BJ (cell line): ENCODE measurements around the gene TAF9B. TPM values are rescaled to one million over a fixed set of nuclear protein-coding genes. Genes with fewer than 3 reads are reported as not detected.

Experiments used
- CTCF ChIA-PET: fragments of 350-600 bp; formaldehyde crosslinking; extraction: SDS; loops from one replicate; lab custom pipeline; 2021; ENCODE audit warnings: antibody characterized with exemption, inconsistent platforms; lab: Yijun Ruan, JAX
- POLR2A ChIA-PET: fragments of 300-600 bp; sonication (Branson Sonifier 250); formaldehyde crosslinking; extraction: SDS; loops from one replicate; lab custom pipeline; 2021; ENCODE audit warnings: antibody characterized with exemption; lab: Charles Lee
- DNase-seq: peaks from one replicate; pipeline ENCODE4 v3.0.0-alpha.2; 2011; ENCODE audit warnings: low read depth
- H3K27me3 ChIP-seq: 2 replicates; pipeline ENCODE4 v1.6.0; 2011; ENCODE audit warnings: low read length; ENCODE audit not compliant: control insufficient read depth, insufficient read depth
- H3K36me3 ChIP-seq: 2 replicates; pipeline ENCODE4 v1.5.1; 2011; ENCODE audit warnings: low read length; ENCODE audit not compliant: control insufficient read depth, insufficient read depth
- H3K4me3 ChIP-seq: 2 replicates; pipeline ENCODE4 v1.5.1; 2011; ENCODE audit warnings: low read depth, mild to moderate bottlenecking, control low read depth, low read length
- CTCF ChIP-seq: IDR thresholded peaks from 2 replicates; pipeline ENCODE4 v1.5.1; 2011; ENCODE audit warnings: low read depth, mild to moderate bottlenecking, control low read depth, inconsistent platforms, low read length, moderate library complexity; ENCODE audit not compliant: insufficient read depth
- polyA plus RNA-seq: library from polyadenylated mRNA; depleted of rRNA; stranded (reverse); fragments of >200 nt; gene quantifications from 2 replicates; pipeline ENCODE4 v1.2.3, GENCODE V29; 2011

The TAF9B gene
- polyA plus RNA-seq, 1 experiment = 11.9 TPM

- TF ChIP-seq CTCF = no peak
Observed at GRCh38 chrX:78109458-78109857, 30.0 kb downstream of the TAF9B start.

GRCh38 chrX:78106651-78106986 lies 32.8 kb downstream of the TAF9B start:
- no peak for TF ChIP-seq CTCF
- peaks cover 1% of the 10 kb centered on the region; the same call in 1 of the 2 replicates for H3K36me3 ChIP-seq
- POLR2A ChIA-PET = no interaction called here
- CTCF ChIA-PET = no interaction called here
- H3K27me3 ChIP-seq = no peaks in the 10 kb centered on the region
- DNase-seq = no peak
- H3K4me3 ChIP-seq = peak overlapping the region; percentile 86

More at GRCh38 chrX:78109458-78109857, 30.0 kb downstream of the TAF9B start:
- H3K27me3 ChIP-seq = no peaks in the 10 kb centered on the region
- ChIA-PET POLR2A (interaction anchor here (0.6 kb wide), 1 partner anchor 255 kb away, joined by 3 read pairs; no protein-coding TSS in a partner anchor), CTCF (interaction anchor here (0.7 kb wide), 1 partner anchor 16 kb away, joined by 3 read pairs; no protein-coding TSS in a partner anchor)
- DNase-seq = no peak
- H3K4me3 ChIP-seq = no peak overlapping the region
- peaks cover 5% of the 10 kb centered on the region for H3K36me3 ChIP-seq

GRCh38 chrX:78105944-78106650 lies 33.4 kb downstream of the TAF9B start:
- POLR2A ChIA-PET = no interaction called here
- CTCF ChIA-PET = interaction anchor here (1.0 kb wide), 1 partner anchor 19 kb away, joined by 3 read pairs; no protein-coding TSS in a partner anchor
- no peak for DNase-seq

GRCh38 chrX:78104447-78105176 lies 34.8 kb downstream of the TAF9B start:
- ChIA-PET POLR2A (interaction anchor here (0.5 kb wide), 1 partner anchor 538 kb away, joined by 5 read pairs; no protein-coding TSS in a partner anchor), CTCF (no interaction called here)
- DNase-seq = peak; percentile 4
- Histone ChIP-seq H3K36me3 (peaks cover 1% of the 10 kb centered on the region; the same call in 1 of the 2 replicates), H3K27me3 (no peaks in the 10 kb centered on the region), H3K4me3 (peak overlapping the region; percentile 86)
- no peak for TF ChIP-seq CTCF

More at GRCh38 chrX:78105944-78106650, 33.4 kb downstream of the TAF9B start:
- peak overlapping the region; percentile 86 for H3K4me3 ChIP-seq
- TF ChIP-seq CTCF = no peak
- no peaks in the 10 kb centered on the region for H3K27me3 ChIP-seq
- H3K36me3 ChIP-seq = peaks cover 1% of the 10 kb centered on the region; the same call in 1 of the 2 replicates
